Nephron (organoid): ENCODE results near the gene TGFB3.

ENCODE experiments used
- H3K27ac Mint-ChIP-seq, 3 experiments: 2 replicates each; pipeline ENCODE4 v1.8.0; 2020; ENCODE audit warnings: mixed read lengths in 3 of 3, mild to moderate bottlenecking in 2 of 3, moderate library complexity in 1 of 3
- H3K27me3 Mint-ChIP-seq: 2 replicates; pipeline ENCODE4 v1.8.0; 2021; ENCODE audit warnings: low read depth, mild to moderate bottlenecking, moderate library complexity, mixed read lengths
- H3K36me3 Mint-ChIP-seq: 2 replicates; pipeline ENCODE4 v1.8.0; 2020; ENCODE audit warnings: low read depth, mixed read lengths
- H3K4me1 Mint-ChIP-seq: 2 replicates; pipeline ENCODE4 v1.8.0; 2020; ENCODE audit warnings: mixed read lengths
- H3K4me3 Mint-ChIP-seq, 3 experiments: 2 replicates each; pipeline ENCODE4 v1.8.0; 2020; ENCODE audit warnings: mild to moderate bottlenecking in 3 of 3, mixed read lengths in 3 of 3, moderate library complexity in 2 of 3
- H3K9me3 Mint-ChIP-seq: 2 replicates; pipeline ENCODE4 v1.8.0; 2020; ENCODE audit warnings: mixed read lengths
- CTCF ChIP-seq, 3 experiments: fragments of 200-600 bp; sonication (generic); IDR thresholded peaks; one replicate each; pipeline ENCODE4 v1.5.0; 2021; ENCODE audit warnings: antibody characterized with exemption in 3 of 3; ENCODE audit not compliant: unreplicated experiment in 3 of 3

Gene TGFB3

GRCh38 chr14:75981426-75982265, at the start of gene TGFB3:
Gene TGFB3 (minus strand): TSS chr14:75981995. CDS start chr14:75980893, 1,102 bp downstream.
- TF ChIP-seq CTCF (IDR thresholded peaks at IDR 0.05; ENCODE audit: unreplicated experiment in 3 of 3): no peak
- Mint-ChIP-seq H3K27me3 (no peaks in the 10 kb centered on the region), H3K9me3 (no peaks in the 10 kb centered on the region), H3K27ac (peak within 1 kb of the TSS; percentile 91 to 96 (median 96)), H3K4me3 (peak within 1 kb of the TSS; percentile 83 to 97 (median 92)), H3K36me3 (no peaks in the 10 kb centered on the region), H3K4me1 (peaks cover 83% of the 10 kb centered on the region)

GRCh38 chr14:76024211-76024907, 42.6 kb upstream of the TGFB3 start:
- no peak overlapping the region for H3K4me3 Mint-ChIP-seq
- peaks cover 90% of the 10 kb centered on the region for H3K36me3 Mint-ChIP-seq
- no peaks in the 10 kb centered on the region for H3K27me3 Mint-ChIP-seq
- peaks cover 6% of the 10 kb centered on the region for H3K4me1 Mint-ChIP-seq
- peaks cover 21% of the 10 kb centered on the region for H3K9me3 Mint-ChIP-seq
- TF ChIP-seq CTCF (IDR thresholded peaks at IDR 0.05; ENCODE audit: unreplicated experiment in 3 of 3): no peak
- H3K27ac Mint-ChIP-seq: no peak overlapping the region

- Mint-ChIP-seq H3K36me3 (peaks cover 91% of the 10 kb centered on the region), H3K4me3 (no peak overlapping the region), H3K27ac (no peak overlapping the region), H3K4me1 (peaks cover 6% of the 10 kb centered on the region), H3K27me3 (no peaks in the 10 kb centered on the region), H3K9me3 (peaks cover 26% of the 10 kb centered on the region)
- TF ChIP-seq CTCF (IDR thresholded peaks at IDR 0.05; ENCODE audit: unreplicated experiment in 3 of 3): no peak
Observed at GRCh38 chr14:76023757-76024156, 42.0 kb upstream of the TGFB3 start.

- TF ChIP-seq CTCF (IDR thresholded peaks at IDR 0.05; ENCODE audit: unreplicated experiment in 3 of 3): no peak
Observed at GRCh38 chr14:76022991-76023390, 41.2 kb upstream of the TGFB3 start.

GRCh38 chr14:76019676-76020075, 37.9 kb upstream of the TGFB3 start:
- peaks cover 96% of the 10 kb centered on the region for H3K36me3 Mint-ChIP-seq
- H3K4me1 Mint-ChIP-seq: peaks cover 12% of the 10 kb centered on the region
- no peak for TF ChIP-seq CTCF (IDR thresholded peaks at IDR 0.05; ENCODE audit: unreplicated experiment in 3 of 3)
- H3K9me3 Mint-ChIP-seq: peaks cover 42% of the 10 kb centered on the region
- H3K27me3 Mint-ChIP-seq: no peaks in the 10 kb centered on the region
- H3K27ac Mint-ChIP-seq: no peak overlapping the region
- H3K4me3 Mint-ChIP-seq: no peak overlapping the region

More at GRCh38 chr14:76022991-76023390, 41.2 kb upstream of the TGFB3 start:
- Mint-ChIP-seq H3K27ac (no peak overlapping the region), H3K9me3 (peaks cover 29% of the 10 kb centered on the region), H3K27me3 (no peaks in the 10 kb centered on the region), H3K36me3 (peaks cover 91% of the 10 kb centered on the region), H3K4me3 (no peak overlapping the region), H3K4me1 (peaks cover 6% of the 10 kb centered on the region)
